AG04450 (cell line): ENCODE measurements around the gene SPTBN5. TPM values are rescaled to one million over a fixed set of nuclear protein-coding genes. Genes with fewer than 3 reads are reported as not detected.

Experiments
- CTCF ChIA-PET: fragments of 300-600, 350-600 bp; formaldehyde crosslinking; extraction: SDS; loops from one replicate; lab custom pipeline; 2022; ENCODE audit warnings: antibody characterized with exemption, inconsistent platforms; lab: Charles Lee
- POLR2A ChIA-PET: fragments of 350-600 bp; formaldehyde crosslinking; extraction: SDS; loops from one replicate; lab custom pipeline; 2021; ENCODE audit warnings: antibody characterized with exemption, inconsistent platforms; lab: Yijun Ruan, JAX
- DNase-seq: peaks from one replicate; pipeline ENCODE4 v3.0.0-alpha.2; 2011; ENCODE audit warnings: low read depth, low spot score
- H3K27ac ChIP-seq: one replicate; pipeline ENCODE4 v1.5.1; 2012; ENCODE audit warnings: low read depth, low read length, control low read depth
- H3K27me3 ChIP-seq: one replicate; pipeline ENCODE4 v1.6.0; 2012; ENCODE audit warnings: low read length; ENCODE audit not compliant: control insufficient read depth, insufficient read depth
- H3K4me3 ChIP-seq: 2 replicates; pipeline ENCODE4 v1.5.1; 2011; ENCODE audit warnings: mild to moderate bottlenecking, low read depth, low read length, control low read depth
- H3K9me3 ChIP-seq: 2 replicates; pipeline ENCODE4 v1.5.1; 2012; ENCODE audit warnings: low read length; ENCODE audit not compliant: control insufficient read depth, insufficient read depth
- polyA plus RNA-seq: library from polyadenylated mRNA; depleted of rRNA; stranded (reverse); fragments of >200 nt; gene quantifications from 2 replicates; pipeline ENCODE4 v1.2.3, GENCODE V29; 2011
- TF ChIP-seq, protein P1 (sequence below): IDR thresholded peaks from 2 replicates; pipeline ENCODE4 v1.5.1; 2011; ENCODE audit warnings: low read depth, low read length, control low read depth, inconsistent platforms

The SPTBN5 gene
- polyA plus RNA-seq, 1 experiment: 0.14 TPM

GRCh38 chr15:41865490-41866055, 28.3 kb downstream of the SPTBN5 start:
- Histone ChIP-seq H3K27me3 (peaks cover 17% of the 10 kb centered on the region), H3K27ac (no peak overlapping the region), H3K9me3 (no peaks in the 10 kb centered on the region; the same call in 1 of the 2 replicates), H3K4me3 (no peak overlapping the region)
- CTCF ChIA-PET: no interaction called here
- no peak for DNase-seq
- POLR2A ChIA-PET: no interaction called here
- TF ChIP-seq, protein P1, sequence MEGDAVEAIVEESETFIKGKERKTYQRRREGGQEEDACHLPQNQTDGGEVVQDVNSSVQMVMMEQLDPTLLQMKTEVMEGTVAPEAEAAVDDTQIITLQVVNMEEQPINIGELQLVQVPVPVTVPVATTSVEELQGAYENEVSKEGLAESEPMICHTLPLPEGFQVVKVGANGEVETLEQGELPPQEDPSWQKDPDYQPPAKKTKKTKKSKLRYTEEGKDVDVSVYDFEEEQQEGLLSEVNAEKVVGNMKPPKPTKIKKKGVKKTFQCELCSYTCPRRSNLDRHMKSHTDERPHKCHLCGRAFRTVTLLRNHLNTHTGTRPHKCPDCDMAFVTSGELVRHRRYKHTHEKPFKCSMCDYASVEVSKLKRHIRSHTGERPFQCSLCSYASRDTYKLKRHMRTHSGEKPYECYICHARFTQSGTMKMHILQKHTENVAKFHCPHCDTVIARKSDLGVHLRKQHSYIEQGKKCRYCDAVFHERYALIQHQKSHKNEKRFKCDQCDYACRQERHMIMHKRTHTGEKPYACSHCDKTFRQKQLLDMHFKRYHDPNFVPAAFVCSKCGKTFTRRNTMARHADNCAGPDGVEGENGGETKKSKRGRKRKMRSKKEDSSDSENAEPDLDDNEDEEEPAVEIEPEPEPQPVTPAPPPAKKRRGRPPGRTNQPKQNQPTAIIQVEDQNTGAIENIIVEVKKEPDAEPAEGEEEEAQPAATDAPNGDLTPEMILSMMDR: no peak

GRCh38 chr15:41862515-41863116, 31.2 kb downstream of the SPTBN5 start:
- DNase-seq: no peak
- H3K27ac ChIP-seq: no peak overlapping the region
- ChIA-PET CTCF (no interaction called here), POLR2A (no interaction called here)
- peaks cover 22% of the 10 kb centered on the region for H3K27me3 ChIP-seq
- no peaks in the 10 kb centered on the region; the same call in 1 of the 2 replicates for H3K9me3 ChIP-seq
- no peak overlapping the region for H3K4me3 ChIP-seq
- TF ChIP-seq, protein P1: no peak

- DNase-seq: no peak
- Histone ChIP-seq H3K9me3 (no peaks in the 10 kb centered on the region; the same call in 1 of the 2 replicates), H3K4me3 (no peak overlapping the region), H3K27ac (no peak overlapping the region), H3K27me3 (peaks cover 22% of the 10 kb centered on the region)
- POLR2A ChIA-PET: interaction anchor here (0.7 to 1.3 kb wide), 3 partner anchors 10 to 15 kb away, joined by 3 read pairs; no protein-coding TSS in a partner anchor
- TF ChIP-seq, protein P1: no peak
- CTCF ChIA-PET: no interaction called here
These were observed 32.0 kb downstream of the SPTBN5 start for GRCh38 chr15:41861736-41862356.

- POLR2A ChIA-PET: no interaction called here
- CTCF ChIA-PET: interaction anchor here (0.6 kb wide), 1 partner anchor 989 kb away, joined by 3 read pairs; no protein-coding TSS in a partner anchor
- TF ChIP-seq, protein P1: no peak
These were observed 33.6 kb downstream of the SPTBN5 start for GRCh38 chr15:41860049-41860828.

More at GRCh38 chr15:41860049-41860828, 33.6 kb downstream of the SPTBN5 start:
- Histone ChIP-seq H3K27ac (no peak overlapping the region), H3K4me3 (no peak overlapping the region), H3K9me3 (no peaks in the 10 kb centered on the region; the same call in 1 of the 2 replicates), H3K27me3 (peaks cover 19% of the 10 kb centered on the region)
- DNase-seq: no peak
